Heart right ventricle (tissue), 16 donors: ENCODE results near the gene SLC22A25. TPM values are rescaled to one million over a fixed set of nuclear protein-coding genes. Genes with fewer than 3 reads are reported as not detected.

Experiments
- ATAC-seq, 8 donors: fragments of 200-7000 bp; cut with Tn5 transposase; one replicate each; pipeline ENCODE4 v1.9.1; 2020; ENCODE audit warnings: mild to moderate bottlenecking in 8 of 8, moderate library complexity in 8 of 8, moderate number of reproducible peaks in 1 of 8
- DNase-seq, 2 donors: peaks; one replicate each; pipeline ENCODE4 v3.0.0-alpha.2; 2020
- H3K27ac ChIP-seq, 10 donors: fragments of 200-600 bp; sonication (generic) in 2 of 10; one replicate each; pipeline versions ENCODE4 v1.5.0 to v1.8.0; 2020 to 2022; ENCODE audit warnings: mild to moderate bottlenecking in 3 of 10
- H3K27me3 ChIP-seq, 7 donors: fragments of 200-600 bp; one replicate each; pipeline ENCODE4 v1.8.0; 2021 to 2022; ENCODE audit warnings: mild to moderate bottlenecking in 2 of 7
- H3K36me3 ChIP-seq, 9 donors: fragments of 200-600 bp; sonication (generic) in 1 of 9; one replicate each; pipeline versions ENCODE4 v1.5.0 to v1.8.0; 2020 to 2022; ENCODE audit warnings: mild to moderate bottlenecking in 2 of 9
- H3K4me1 ChIP-seq, 9 donors: fragments of 200-600 bp; sonication (generic) in 1 of 9; one replicate each; pipeline versions ENCODE4 v1.5.0 to v1.8.0; 2020 to 2022; ENCODE audit warnings: mild to moderate bottlenecking in 4 of 9
- H3K4me3 ChIP-seq, 10 donors: fragments of 200-600 bp; sonication (generic) in 2 of 10; one replicate each; pipeline versions ENCODE4 v1.5.0 to v1.8.0; 2020 to 2022; ENCODE audit warnings: mild to moderate bottlenecking in 7 of 10, moderate library complexity in 2 of 10
- H3K9me3 ChIP-seq, 11 donors: fragments of 200-600 bp in 10 of 11; sonication (generic) in 2 of 11; one replicate each; pipeline versions ENCODE4 v1.5.0 to v1.8.0; 2013 to 2022; ENCODE audit warnings: mild to moderate bottlenecking in 2 of 11, control low read depth in 1 of 11, moderate library complexity in 1 of 11
- CTCF ChIP-seq, 9 donors: fragments of 200-600 bp; sonication (generic) in 2 of 9; IDR thresholded peaks; one replicate each; pipeline versions ENCODE4 v1.5.0 to v1.8.0; 2021 to 2022; ENCODE audit warnings: antibody characterized with exemption in 9 of 9, mild to moderate bottlenecking in 5 of 9, moderate library complexity in 1 of 9
- WGBS, 2 donors: extraction: QIAGEN DNeasy Blood & Tissue Kit; methylation state at CpG; one replicate each; pipeline ENCODE4 v1.1.7; 2013; ENCODE audit warnings: inconsistent platforms in 1 of 2; 5-methylcytosine and 5-hydroxymethylcytosine counted together
- intact Hi-C, 10 donors: fragments of 100-400 bp; cut with DNase I; formaldehyde crosslinking; loops; one replicate each; pipeline versions ENCODE4 v1.11.1 to v1.14.2; 2022
- polyA plus RNA-seq, 2 donors: library from polyadenylated mRNA; stranded (reverse); fragments of 200-250 nt; gene quantifications; one replicate each; pipeline ENCODE4 v1.2.3, GENCODE V29; 2013
- total RNA-seq, 10 donors: library from RNA; stranded (reverse); fragmentation: NEBNext Ultra II Directional in 3 of 10; extraction: Animal tissue kit (Norgen Biotek cat#: 25700) in 3 of 10; gene quantifications; one replicate each; pipeline versions ENCODE4 v1.2.1 to v1.2.4, GENCODE V29; 2021 to 2023
- donor health status: Arrhythmogenic right ventricular cardiomyopathy.
- donor health status: ischemic (EF 13 %, LVEDD 7.1; RV severe dilation, severe dysfunction).
- donor health status: healthy with polysubstance abuse.
- donor health status: DM: no; HTN: yes; CAD: no.
- donor health status: DM: no; HTN: no; CAD: no.
- donor health status: ischemic (EF 25% LVEDD 6.9; RV normal size, moderate dysfunction).
- donor health status: ischemic (EF 25% LVEDD 5.7; RV mildly dilated, moderate dysfunction).
- donor health status: healthy.
- donor health status: DM: yes; HTN: yes; CAD: no.
- donor health status: Ischemic cardiomyopathy.
- donor health status: ischemic (EF 35%, LVEDD 5.7; RV mildly dilated, moderate dysfunction).
- donor health status: nonischemic (EF 11% LVEDD 7.7; RV severe dilation, severe dysfunction).
- donor health status: DM: yes; HTN: yes; CAD: no.
- donor health status: PGD.
- donor health status: ischemic (EF 29% LVEDD 5.4; RV normal size, mild dysfunction).
- donor health status: nonischemic (EF 23%, LVEDD 6.1; RV moderate dilation, normal function).

The SLC22A25 gene
- total and polyA plus RNA-seq, 12 donors, result not detected

- Histone ChIP-seq H3K4me1 (no peaks in the 10 kb centered on the region), H3K4me3 (no peak overlapping the region), H3K9me3 (peaks cover 0 to 4% (median 0%) of the 10 kb centered on the region in 11 donors), H3K27ac (no peak overlapping the region), H3K27me3 (peaks cover 0 to 43% (median 16%) of the 10 kb centered on the region in 7 donors), H3K36me3 (no peaks in the 10 kb centered on the region)
- ATAC-seq (no peak), DNase-seq (no peak)
- TF ChIP-seq CTCF (IDR thresholded peaks at IDR 0.05), result no peak
- intact Hi-C loops, result no loop called here
- 61 to 66% methylated on average over 1 of the region's 1 CpG for WGBS, 2 donors
Observed at GRCh38 chr11:63246045-63246444, 2.6 kb upstream of the SLC22A25 start.

GRCh38 chr11:63244862-63245261 is 1.5 kb upstream of the SLC22A25 start:
- no peak for TF ChIP-seq CTCF (IDR thresholded peaks at IDR 0.05)
- intact Hi-C loops, result no loop called here
- DNase-seq, result no peak

GRCh38 chr11:63242089-63242781 is 1.2 kb downstream of the SLC22A25 start:
- ATAC-seq, result no peak
- no peak for TF ChIP-seq CTCF (IDR thresholded peaks at IDR 0.05)
- Histone ChIP-seq H3K4me3 (no peak overlapping the region), H3K36me3 (no peaks in the 10 kb centered on the region), H3K9me3 (peaks cover 0 to 6% (median 0%) of the 10 kb centered on the region in 11 donors), H3K27me3 (peaks cover 0 to 35% (median 11%) of the 10 kb centered on the region in 7 donors), H3K4me1 (no peaks in the 10 kb centered on the region), H3K27ac (no peak overlapping the region)
- 60 to 69% methylated on average over 5 of the region's 5 CpGs for WGBS, 2 donors
- DNase-seq, result no peak
- intact Hi-C loops, result no loop called here

More at GRCh38 chr11:63244862-63245261, 1.5 kb upstream of the SLC22A25 start:
- H3K27ac ChIP-seq, result no peak overlapping the region
- no peaks in the 10 kb centered on the region for H3K36me3 ChIP-seq
- no peak for ATAC-seq
- H3K4me1 ChIP-seq, result no peaks in the 10 kb centered on the region
- peaks cover 0 to 4% (median 0%) of the 10 kb centered on the region in 11 donors for H3K9me3 ChIP-seq
- peaks cover 0 to 38% (median 16%) of the 10 kb centered on the region in 7 donors for H3K27me3 ChIP-seq
- 75 to 84% methylated on average over 2 of the region's 2 CpGs for WGBS, 2 donors
- H3K4me3 ChIP-seq, result no peak overlapping the region

- Histone ChIP-seq H3K4me1 (no peaks in the 10 kb centered on the region), H3K9me3 (peaks cover 0 to 14% (median 0%) of the 10 kb centered on the region in 11 donors), H3K36me3 (no peaks in the 10 kb centered on the region), H3K27me3 (peaks cover 0 to 28% (median 3%) of the 10 kb centered on the region in 7 donors), H3K27ac (no peak overlapping the region), H3K4me3 (no peak overlapping the region)
- intact Hi-C loops, result no loop called here
- ATAC-seq (no peak), DNase-seq (no peak)
- TF ChIP-seq CTCF (IDR thresholded peaks at IDR 0.05), result no peak
Observed at GRCh38 chr11:63240791-63241379, 2.5 kb downstream of the SLC22A25 start.
